IMR-90 (cell line): ENCODE measurements around the gene FOXD3.

ENCODE experiments used
- BHLHE40 ChIP-seq: fragments of 150-350 bp; IDR thresholded peaks from 2 replicates; pipeline ENCODE4 v1.6.1; 2016; ENCODE audit warnings: mild to moderate bottlenecking, low read depth, low read length
- CTCF ChIP-seq: conservative IDR thresholded peaks from 2 replicates; pipeline ENCODE4 v1.5.1; 2012; ENCODE audit warnings: mild to moderate bottlenecking, low read depth, low read length, improper control_type of control experiment
- MAFK ChIP-seq: IDR thresholded peaks from 2 replicates; pipeline ENCODE4 v1.6.1; 2012; ENCODE audit warnings: low read depth, low read length, improper control_type of control experiment
- POLR2A ChIP-seq: IDR thresholded peaks from 2 replicates; pipeline ENCODE4 v1.6.1; 2012; ENCODE audit warnings: mild to moderate bottlenecking, low read depth, low read length
- USF2 ChIP-seq: fragments of 150-350 bp; IDR thresholded peaks from 2 replicates; pipeline ENCODE4 v1.6.1; 2017; ENCODE audit warnings: mild to moderate bottlenecking, antibody characterized with exemption, low read length, low read depth

DNA sequence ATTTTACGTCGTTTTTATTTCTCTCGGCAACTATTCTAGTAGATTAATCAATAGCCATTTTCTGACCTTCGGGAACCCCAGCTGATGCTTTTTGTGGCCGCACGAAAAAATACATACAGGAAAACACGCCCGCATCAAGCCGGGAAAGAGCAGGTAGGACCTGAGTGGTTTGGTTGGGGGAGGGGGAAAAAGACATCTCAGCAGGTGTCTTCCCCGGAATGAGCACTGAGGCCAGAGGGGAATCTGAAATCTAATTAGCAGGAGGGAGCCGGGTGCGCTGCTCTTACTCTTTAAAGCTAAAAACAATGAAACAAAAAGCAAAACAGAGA is 618 bp upstream of the FOXD3 start:
- no peak for TF ChIP-seq CTCF
- no peak for TF ChIP-seq MAFK
- no peak for TF ChIP-seq USF2
- TF ChIP-seq BHLHE40, result no peak
- no peak for TF ChIP-seq POLR2A
